Subcutaneous abdominal adipose tissue (tissue), 5 donors: ENCODE measurements around the gene KAZALD1.

ENCODE experiments used
- H3K27ac ChIP-seq: one replicate; pipeline ENCODE4 v1.7.0; 2013; ENCODE audit warnings: low read depth, mild to moderate bottlenecking, inconsistent platforms, low read length, moderate library complexity
- H3K27me3 ChIP-seq, 5 donors: one replicate each; pipeline ENCODE4 v1.7.0; 2013; ENCODE audit warnings: low read length in 5 of 5, inconsistent platforms in 1 of 5; ENCODE audit not compliant: control insufficient read depth in 5 of 5, insufficient read depth in 4 of 5
- H3K36me3 ChIP-seq, 5 donors: one replicate each; pipeline ENCODE4 v1.7.0; 2013; ENCODE audit warnings: low read length in 5 of 5; ENCODE audit not compliant: control insufficient read depth in 5 of 5, insufficient read depth in 5 of 5
- H3K4me1 ChIP-seq, 5 donors: one replicate each; pipeline ENCODE4 v1.7.0; 2013; ENCODE audit warnings: low read length in 5 of 5, mild to moderate bottlenecking in 3 of 5, moderate library complexity in 1 of 5; ENCODE audit not compliant: control insufficient read depth in 5 of 5, insufficient read depth in 5 of 5
- H3K4me3 ChIP-seq, 5 donors: one replicate each; pipeline ENCODE4 v1.7.0; 2013; ENCODE audit warnings: low read length in 5 of 5, low read depth in 1 of 5
- H3K9ac ChIP-seq, 5 donors: one replicate each; pipeline ENCODE4 v1.7.0; 2013; ENCODE audit warnings: low read length in 5 of 5, mild to moderate bottlenecking in 4 of 5, moderate library complexity in 3 of 5
- H3K9me3 ChIP-seq, 5 donors: one replicate each; pipeline ENCODE4 v1.7.0; 2013; ENCODE audit warnings: low read length in 5 of 5; ENCODE audit not compliant: control insufficient read depth in 5 of 5
- donor health status: healthy.
- donor health status: healthy.
- donor health status: healthy.
- donor health status: healthy.
- donor health status: healthy.

The KAZALD1 gene

DNA sequence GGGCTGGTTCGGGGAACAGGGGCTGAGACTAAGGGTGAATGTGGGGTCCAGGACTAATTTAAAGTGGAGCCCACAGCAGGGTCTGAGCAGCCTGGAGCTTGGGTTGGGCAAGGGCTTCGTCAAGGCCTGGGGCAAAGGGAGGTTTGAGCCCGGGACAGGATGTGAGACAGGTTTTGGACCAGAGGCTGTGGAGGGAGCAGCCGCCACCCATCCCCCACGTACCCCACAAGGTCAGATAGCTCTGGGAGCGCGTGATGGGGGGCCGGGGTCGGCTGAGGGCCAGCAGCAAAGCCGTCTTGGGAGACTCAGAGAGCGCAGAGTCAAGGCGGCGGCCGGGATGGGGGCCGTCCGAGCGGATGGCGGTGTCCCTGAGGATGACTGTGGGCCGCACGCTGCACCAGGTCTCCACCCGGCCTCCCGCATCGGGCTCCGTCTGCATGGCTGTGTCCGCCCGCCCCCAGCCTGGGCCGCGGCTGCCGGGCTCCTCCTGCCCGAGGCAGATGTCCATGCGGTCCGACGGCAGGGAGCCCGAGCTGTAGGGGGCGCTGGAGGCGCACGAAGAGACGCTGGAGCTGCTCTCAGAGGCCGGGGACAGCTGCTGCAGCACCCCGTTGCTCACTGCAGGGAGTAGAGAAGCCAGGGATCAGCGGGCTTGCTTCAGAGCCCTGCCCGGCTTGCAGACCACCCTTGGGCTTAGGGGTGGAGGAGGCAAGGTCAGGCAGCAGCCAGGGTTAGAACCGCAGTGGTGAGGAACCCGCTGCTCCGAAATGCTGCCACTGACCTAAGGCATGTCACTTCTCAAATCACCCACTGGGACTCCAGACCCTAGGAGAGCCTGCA is 43.0 kb upstream of the KAZALD1 start:
- Histone ChIP-seq H3K9ac (peak overlapping the region in 1 of 5 donors; percentile 26), H3K4me3 (peak overlapping the region in 2 of 5 donors; percentile 15 to 18)

DNA sequence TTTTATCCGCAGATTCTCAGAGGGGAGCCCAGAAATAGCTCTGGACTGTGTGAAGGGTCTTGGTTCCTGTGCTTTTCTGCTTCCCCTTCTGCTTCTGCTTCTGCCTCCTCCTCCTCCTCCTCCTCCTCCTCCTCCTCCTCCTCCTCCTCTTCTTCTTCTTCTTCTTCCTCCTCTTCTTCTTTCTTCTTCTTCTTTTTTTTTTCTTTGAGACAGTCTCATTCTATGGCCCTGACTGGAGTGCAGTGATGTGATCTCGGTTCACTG is 42.4 kb upstream of the KAZALD1 start:
- peaks cover 0 to 9% (median 6%) of the 10 kb centered on the region in 5 donors for H3K27me3 ChIP-seq
- H3K4me1 ChIP-seq = peaks cover 2 to 16% (median 11%) of the 10 kb centered on the region in 5 donors
- no peak overlapping the region for H3K27ac ChIP-seq
- no peaks in the 10 kb centered on the region for H3K9me3 ChIP-seq
- no peaks in the 10 kb centered on the region for H3K36me3 ChIP-seq
- H3K9ac ChIP-seq = no peak overlapping the region
- peak overlapping the region in 1 of 5 donors; percentile 18 for H3K4me3 ChIP-seq

More for the DNA sequence above, 43.0 kb upstream of the KAZALD1 start:
- Histone ChIP-seq H3K36me3 (no peaks in the 10 kb centered on the region), H3K27me3 (peaks cover 0 to 9% (median 6%) of the 10 kb centered on the region in 5 donors), H3K4me1 (peaks cover 2 to 19% (median 14%) of the 10 kb centered on the region in 5 donors), H3K27ac (no peak overlapping the region), H3K9me3 (no peaks in the 10 kb centered on the region)

DNA sequence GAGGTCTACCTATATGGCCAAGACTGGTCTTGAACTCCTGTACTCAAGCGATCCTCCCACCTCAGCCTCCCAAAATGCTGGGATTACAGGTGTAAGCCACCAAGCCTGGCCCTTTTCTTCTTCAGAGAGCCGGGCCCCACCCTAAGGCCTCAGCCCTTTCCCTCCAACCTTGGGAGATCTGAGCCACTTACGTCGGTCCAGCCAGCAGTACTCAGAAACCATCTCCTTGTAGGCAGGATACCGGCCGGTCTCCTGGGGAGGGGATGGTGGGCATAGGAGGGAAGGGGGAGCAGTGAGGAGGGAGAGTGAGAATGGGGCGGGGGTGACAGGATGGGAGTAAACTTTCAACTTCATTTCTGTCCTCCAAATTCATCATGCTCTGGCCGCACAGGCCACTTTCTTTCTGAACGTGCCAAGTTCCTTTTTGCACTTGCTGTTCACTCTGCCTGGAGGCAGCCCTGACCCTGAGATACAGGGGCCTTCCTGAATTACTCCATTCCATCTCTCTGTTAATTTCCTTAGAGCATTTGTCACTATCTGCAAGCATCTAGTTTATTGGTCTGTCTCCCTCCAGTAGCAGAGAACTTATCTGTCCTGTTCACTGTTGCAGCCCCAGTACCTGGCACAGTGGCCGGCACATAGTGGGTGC is 41.2 kb upstream of the KAZALD1 start:
- Histone ChIP-seq H3K9me3 (no peaks in the 10 kb centered on the region), H3K27ac (no peak overlapping the region), H3K4me1 (peaks cover 0 to 16% (median 11%) of the 10 kb centered on the region in 5 donors), H3K36me3 (no peaks in the 10 kb centered on the region), H3K27me3 (peaks cover 0 to 9% (median 6%) of the 10 kb centered on the region in 5 donors), H3K9ac (no peak overlapping the region), H3K4me3 (no peak overlapping the region)

DNA sequence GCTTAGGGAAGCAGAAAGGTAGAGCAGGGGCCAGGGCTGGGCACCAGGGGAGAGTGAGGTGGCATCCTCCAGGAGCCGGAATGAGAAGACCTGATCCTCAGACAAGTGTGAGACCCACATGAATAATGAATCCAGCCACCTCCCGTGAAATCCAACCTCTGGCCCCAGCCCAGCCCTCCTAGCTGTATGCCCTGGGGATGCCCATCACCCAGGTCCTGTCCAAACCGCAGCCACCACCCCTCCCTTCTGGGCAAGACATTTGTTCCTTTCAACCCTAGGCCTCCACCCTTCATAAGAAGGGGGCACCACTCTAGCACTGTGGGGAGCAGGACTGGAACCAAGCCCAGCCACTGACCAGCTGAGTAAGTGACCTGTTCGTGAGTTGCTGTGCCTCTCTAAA is 40.5 kb upstream of the KAZALD1 start:
- Histone ChIP-seq H3K4me1 (peaks cover 0 to 16% (median 11%) of the 10 kb centered on the region in 5 donors), H3K4me3 (no peak overlapping the region), H3K27me3 (peaks cover 0 to 8% (median 3%) of the 10 kb centered on the region in 5 donors), H3K27ac (no peak overlapping the region), H3K36me3 (no peaks in the 10 kb centered on the region), H3K9ac (no peak overlapping the region), H3K9me3 (no peaks in the 10 kb centered on the region)

DNA sequence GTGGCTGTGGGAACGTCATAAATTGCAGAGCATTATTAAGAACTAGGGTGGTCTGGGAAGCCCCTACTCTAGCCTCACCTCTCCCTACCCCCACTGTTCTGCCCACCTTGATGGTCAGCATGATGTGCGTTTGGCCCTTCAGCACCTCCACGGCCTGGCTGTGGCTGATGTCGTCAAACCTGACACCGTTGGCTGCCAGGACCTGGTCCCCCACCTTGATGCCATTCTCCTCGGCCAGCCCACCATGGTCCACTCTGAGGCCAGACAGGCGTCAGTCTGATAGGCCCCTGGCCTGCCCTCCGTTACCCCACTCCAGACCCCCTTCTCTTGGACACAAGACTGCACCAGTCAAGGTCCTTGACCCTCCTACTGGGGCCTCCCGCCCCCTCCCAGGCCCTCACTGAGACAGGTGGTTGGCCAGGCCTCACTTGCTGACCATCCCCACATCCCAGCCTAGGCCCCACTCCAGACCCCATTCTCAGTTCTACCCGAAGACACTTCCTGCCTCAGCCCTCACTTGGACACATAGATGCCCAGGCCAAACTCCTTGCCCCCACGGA is 40.0 kb upstream of the KAZALD1 start:
- no peaks in the 10 kb centered on the region for H3K36me3 ChIP-seq
- H3K4me1 ChIP-seq = peaks cover 0 to 17% (median 11%) of the 10 kb centered on the region in 5 donors
- H3K27ac ChIP-seq = no peak overlapping the region
- no peak overlapping the region for H3K4me3 ChIP-seq
- no peak overlapping the region for H3K9ac ChIP-seq
- no peaks in the 10 kb centered on the region for H3K9me3 ChIP-seq
- H3K27me3 ChIP-seq = peaks cover 0 to 5% (median 3%) of the 10 kb centered on the region in 5 donors

DNA sequence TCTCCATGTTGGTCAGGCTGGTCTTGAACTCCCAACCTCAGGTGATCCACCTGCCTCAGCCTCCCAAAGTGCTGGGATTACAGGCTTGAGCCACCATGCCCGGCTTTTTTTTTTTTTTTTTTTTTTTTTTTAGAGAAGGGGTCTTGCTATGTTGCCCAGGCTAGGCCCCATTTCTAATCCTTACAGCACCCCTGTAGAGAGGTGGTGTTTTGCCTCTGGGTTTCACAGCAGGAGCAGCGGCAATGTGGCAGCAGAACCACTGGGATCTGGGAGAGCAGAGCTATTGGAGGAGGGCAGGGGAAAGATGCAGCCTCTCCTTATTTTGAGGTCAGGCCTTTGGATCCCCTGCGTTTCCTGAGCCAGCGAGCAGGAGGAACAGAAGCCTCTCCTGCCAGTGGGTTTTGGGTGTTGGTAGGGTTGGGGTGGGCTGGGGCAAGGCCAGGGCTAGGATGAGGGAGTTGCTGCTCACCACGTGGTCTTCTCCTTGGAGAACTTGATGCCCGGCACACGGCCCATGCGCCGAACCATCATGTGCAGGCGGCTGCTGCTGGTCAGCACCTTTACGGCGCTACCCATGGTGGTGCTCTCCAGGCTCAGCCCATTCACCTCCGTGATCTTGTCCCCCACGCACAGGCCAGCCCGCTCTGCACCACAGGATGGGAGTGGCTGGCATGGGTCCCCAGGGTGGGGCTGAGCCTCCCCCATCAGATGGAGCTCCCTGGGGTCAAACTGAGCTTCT is 38.7 kb upstream of the KAZALD1 start:
- Histone ChIP-seq H3K4me1 (peaks cover 0 to 15% (median 10%) of the 10 kb centered on the region in 5 donors), H3K9me3 (no peaks in the 10 kb centered on the region), H3K9ac (no peak overlapping the region), H3K27ac (no peak overlapping the region), H3K27me3 (peaks cover 0 to 2% (median 0%) of the 10 kb centered on the region in 5 donors), H3K4me3 (no peak overlapping the region), H3K36me3 (no peaks in the 10 kb centered on the region)

DNA sequence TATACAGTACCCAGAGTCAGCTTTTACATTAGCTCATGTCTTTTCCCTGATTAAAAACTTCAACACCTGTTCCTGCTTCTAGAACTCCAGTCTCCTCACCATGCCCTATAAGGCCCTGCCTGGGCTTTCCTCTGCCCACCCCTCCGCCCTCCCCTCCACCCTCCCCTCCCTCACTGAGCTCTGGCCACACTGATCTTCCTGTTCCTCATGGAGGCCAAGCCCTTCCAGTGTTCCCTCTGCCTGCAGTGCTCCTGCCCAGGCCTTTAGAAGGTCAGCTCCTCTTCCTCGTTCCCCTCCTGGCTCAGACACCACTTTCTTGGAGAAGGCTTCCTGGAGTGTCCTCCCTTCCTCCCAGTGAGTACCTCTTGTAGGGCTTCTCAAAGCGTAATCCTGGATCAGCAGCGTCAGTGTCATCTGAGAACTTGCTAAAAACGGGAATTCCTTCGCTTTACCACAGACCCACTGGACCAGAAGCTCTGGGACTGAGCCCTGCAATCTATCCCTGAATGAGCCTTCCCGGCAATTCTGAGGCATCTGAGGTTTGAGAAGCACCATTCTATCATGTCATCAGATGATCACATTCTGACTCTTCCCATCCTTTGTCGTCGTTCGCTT is 34.6 kb upstream of the KAZALD1 start:
- H3K27me3 ChIP-seq = no peaks in the 10 kb centered on the region
- H3K36me3 ChIP-seq = no peaks in the 10 kb centered on the region
- peaks cover 0 to 37% (median 15%) of the 10 kb centered on the region in 5 donors for H3K4me1 ChIP-seq
- no peaks in the 10 kb centered on the region for H3K9me3 ChIP-seq
- no peak overlapping the region for H3K27ac ChIP-seq
- no peak overlapping the region for H3K9ac ChIP-seq
- H3K4me3 ChIP-seq = no peak overlapping the region

DNA sequence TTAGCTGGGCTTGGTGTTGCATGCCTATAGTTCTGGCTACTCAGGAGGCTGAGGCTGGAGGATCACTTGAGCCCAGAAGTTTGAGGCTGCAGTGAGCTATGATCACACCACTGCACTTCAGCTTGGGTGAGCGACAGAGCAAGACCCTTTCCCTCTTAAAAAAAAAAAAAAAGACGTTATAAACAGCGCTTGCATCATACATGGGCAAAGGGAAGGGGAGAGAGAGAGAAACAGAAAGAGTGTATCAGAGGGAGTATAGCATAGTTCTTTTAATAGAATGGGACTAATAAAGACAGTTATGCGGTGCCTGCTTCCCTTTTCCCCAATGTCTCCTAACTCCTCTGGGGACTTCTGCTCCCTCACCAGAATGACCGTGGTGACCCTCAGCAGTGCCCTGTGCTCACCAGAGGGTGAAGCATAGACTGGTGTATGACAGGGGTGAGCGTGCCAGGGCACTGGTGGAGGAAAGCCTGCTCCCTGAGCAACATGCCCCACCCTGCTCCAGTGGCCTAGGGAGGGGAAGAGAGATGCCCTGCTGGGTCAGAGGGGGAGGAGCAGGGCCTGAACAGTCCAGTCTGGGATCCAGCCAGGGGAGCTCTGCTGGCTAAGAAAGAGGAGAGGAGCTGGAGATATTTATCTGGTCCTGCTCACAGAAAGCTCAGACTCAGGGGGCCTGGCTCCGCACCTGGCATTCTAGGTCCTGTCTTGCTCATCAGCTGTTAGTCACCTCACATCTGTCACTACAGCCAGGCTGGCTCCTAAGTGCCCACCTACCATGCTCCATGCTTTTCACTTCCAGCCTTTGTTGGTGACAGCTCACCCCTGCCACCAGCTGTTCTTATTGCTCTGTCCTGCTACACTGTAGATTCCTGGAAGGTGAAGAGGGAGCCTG is 33.1 kb upstream of the KAZALD1 start:
- no peaks in the 10 kb centered on the region for H3K36me3 ChIP-seq
- H3K9me3 ChIP-seq = no peaks in the 10 kb centered on the region
- H3K9ac ChIP-seq = no peak overlapping the region
- no peak overlapping the region for H3K4me3 ChIP-seq
- no peaks in the 10 kb centered on the region for H3K27me3 ChIP-seq
- peaks cover 2 to 51% (median 26%) of the 10 kb centered on the region in 5 donors for H3K4me1 ChIP-seq
- no peak overlapping the region for H3K27ac ChIP-seq
